GM18498 (cell line): ENCODE results near the gene NKAIN2.
"Not testable (repeated sequence)": the region's sequence is repeated elsewhere in the genome, so short reads cannot be mapped to it uniquely, and the experiment has no call there.

Experiments
- ATAC-seq: cut with Tn5 transposase; IDR thresholded peaks from one replicate; pipeline ENCODE4 v1.9.1; 2021; ENCODE audit warnings: mild to moderate bottlenecking, moderate library complexity; ENCODE audit not compliant: unreplicated experiment

NKAIN2 gene

GRCh38 chr6:123888771-123889513, 85.3 kb downstream of the NKAIN2 start:
- no peak for ATAC-seq

GRCh38 chr6:123895346-123895745, 91.7 kb downstream of the NKAIN2 start:
- no peak for ATAC-seq

- ATAC-seq: no peak
These were observed 92.1 kb downstream of the NKAIN2 start for GRCh38 chr6:123895806-123896205.

- ATAC-seq: no peak
These were observed 93.2 kb downstream of the NKAIN2 start for GRCh38 chr6:123896869-123897268.

GRCh38 chr6:123897965-123898364, 94.3 kb downstream of the NKAIN2 start:
- ATAC-seq: no peak

GRCh38 chr6:123898665-123899064, 95.0 kb downstream of the NKAIN2 start:
- no peak for ATAC-seq

GRCh38 chr6:123899745-123900144, 96.1 kb downstream of the NKAIN2 start:
- ATAC-seq: no peak

- no peak for ATAC-seq
These were observed 97.8 kb downstream of the NKAIN2 start for GRCh38 chr6:123901436-123901835.

GRCh38 chr6:123902738-123903313, 99.2 kb downstream of the NKAIN2 start:
- no peak for ATAC-seq

GRCh38 chr6:123904228-123904627, 100.6 kb downstream of the NKAIN2 start:
- no peak for ATAC-seq

- no peak for ATAC-seq
These were observed 105.1 kb downstream of the NKAIN2 start for GRCh38 chr6:123908797-123909196.

GRCh38 chr6:123909989-123910388, 106.3 kb downstream of the NKAIN2 start:
- no peak for ATAC-seq

GRCh38 chr6:123913863-123914262, 110.2 kb downstream of the NKAIN2 start:
- no peak for ATAC-seq

GRCh38 chr6:123923379-123923778, 119.7 kb downstream of the NKAIN2 start:
- not testable (repeated sequence) for ATAC-seq

GRCh38 chr6:123925350-123925749, 121.7 kb downstream of the NKAIN2 start:
- peak; percentile 91 for ATAC-seq

- ATAC-seq: no peak
These were observed 122.3 kb downstream of the NKAIN2 start for GRCh38 chr6:123925842-123926399.

- no peak for ATAC-seq
These were observed 124.9 kb downstream of the NKAIN2 start for GRCh38 chr6:123928529-123928928.

- no peak for ATAC-seq
These were observed 128.3 kb downstream of the NKAIN2 start for GRCh38 chr6:123931928-123932327.

- no peak for ATAC-seq
These were observed 136.9 kb downstream of the NKAIN2 start for GRCh38 chr6:123940551-123940950.

GRCh38 chr6:123941855-123942254, 138.2 kb downstream of the NKAIN2 start:
- no peak for ATAC-seq

GRCh38 chr6:123945386-123945785, 141.7 kb downstream of the NKAIN2 start:
- ATAC-seq: no peak

- ATAC-seq: no peak
These were observed 150.3 kb downstream of the NKAIN2 start for GRCh38 chr6:123953920-123954319.
